NCI-H2196 treated with DMSO at 0.1 percent for 48 hours (cell line): Measurements from ENCODE around the gene CDHR2.
"Not testable (repeated sequence)": the region's sequence is repeated elsewhere in the genome, so short reads cannot be mapped to it uniquely, and the experiment has no call there.

Source experiments
- DNase-seq: peaks from one replicate; lab custom pipeline; 2025; ENCODE audit not compliant: unreplicated experiment; lab: John Stamatoyannopoulos, UW

CDHR2 gene

DNA sequence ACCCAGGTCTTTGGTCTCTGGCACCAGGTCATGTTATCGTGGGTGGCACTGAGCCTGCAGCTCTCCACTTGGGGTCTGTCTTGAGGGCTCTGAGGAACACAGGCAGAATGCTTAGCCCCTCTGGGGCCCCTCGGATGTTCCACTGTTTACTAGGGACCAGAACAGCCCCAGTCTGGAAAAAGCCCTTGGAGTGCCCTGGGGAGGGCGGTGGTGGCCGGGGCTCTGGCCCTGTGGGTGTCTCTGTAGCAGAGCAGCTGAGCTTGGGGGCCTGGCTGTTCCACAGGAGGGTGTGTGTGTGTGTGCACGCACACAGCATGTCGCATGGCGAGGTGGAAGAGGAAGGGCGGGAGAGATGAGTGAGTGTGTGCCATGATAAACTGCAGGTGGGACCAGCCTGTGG is 45.4 kb downstream of the CDHR2 start:
- DNase-seq: no peak

DNA sequence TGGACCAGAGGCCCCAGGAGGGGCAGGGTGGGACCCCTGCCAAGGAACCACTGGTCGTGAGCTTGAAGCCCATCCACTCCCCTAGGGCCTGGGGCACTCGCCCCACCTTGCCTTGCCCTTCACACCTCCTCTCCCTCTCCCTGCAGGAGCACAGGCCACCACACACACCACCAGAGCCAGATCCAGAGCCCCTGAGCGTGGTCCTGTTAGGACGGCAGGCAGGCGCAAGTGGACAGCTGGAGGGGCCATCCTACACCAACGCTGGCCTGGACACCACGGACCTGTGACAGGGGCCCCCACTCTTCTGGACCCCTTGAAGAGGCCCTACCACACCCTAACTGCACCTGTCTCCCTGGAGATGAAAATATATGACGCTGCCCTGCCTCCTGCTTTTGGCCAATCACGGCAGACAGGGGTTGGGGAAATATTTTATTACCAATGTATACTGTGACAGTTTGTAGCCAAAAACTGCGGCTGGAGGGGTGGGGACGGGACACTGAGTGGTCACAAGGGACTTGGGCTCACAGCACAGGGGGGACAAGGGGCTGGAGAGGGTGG is 46.3 kb downstream of the CDHR2 start:
- DNase-seq: no peak

DNA sequence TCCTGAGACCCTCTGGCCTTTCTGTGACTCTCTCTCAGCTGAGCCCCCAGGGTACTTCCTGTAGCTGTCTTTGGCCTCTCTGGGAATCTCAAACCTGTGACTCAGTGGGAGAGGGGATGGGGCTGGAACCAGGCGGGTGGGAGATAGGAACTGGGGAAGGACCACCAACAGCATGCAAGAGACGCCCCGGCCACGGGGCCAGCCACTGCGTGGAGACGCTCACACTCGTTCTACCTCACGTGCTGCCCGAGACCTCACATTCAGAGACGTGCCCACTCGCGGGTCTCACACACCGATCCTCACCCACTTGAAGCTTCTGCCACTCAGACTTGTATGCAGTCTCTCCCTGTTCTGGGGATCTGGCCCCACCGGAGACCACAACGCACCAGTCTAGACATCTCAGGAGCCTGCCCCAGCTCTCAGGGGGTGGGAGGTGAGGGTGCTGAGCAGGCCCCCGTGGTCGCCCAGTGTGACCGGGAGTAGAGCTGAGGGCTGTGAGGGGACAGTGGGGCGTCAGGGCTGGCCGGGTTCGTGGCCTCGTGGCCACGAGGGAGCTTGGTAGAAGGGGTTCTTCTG is 47.0 kb downstream of the CDHR2 start:
- DNase-seq: no peak

DNA sequence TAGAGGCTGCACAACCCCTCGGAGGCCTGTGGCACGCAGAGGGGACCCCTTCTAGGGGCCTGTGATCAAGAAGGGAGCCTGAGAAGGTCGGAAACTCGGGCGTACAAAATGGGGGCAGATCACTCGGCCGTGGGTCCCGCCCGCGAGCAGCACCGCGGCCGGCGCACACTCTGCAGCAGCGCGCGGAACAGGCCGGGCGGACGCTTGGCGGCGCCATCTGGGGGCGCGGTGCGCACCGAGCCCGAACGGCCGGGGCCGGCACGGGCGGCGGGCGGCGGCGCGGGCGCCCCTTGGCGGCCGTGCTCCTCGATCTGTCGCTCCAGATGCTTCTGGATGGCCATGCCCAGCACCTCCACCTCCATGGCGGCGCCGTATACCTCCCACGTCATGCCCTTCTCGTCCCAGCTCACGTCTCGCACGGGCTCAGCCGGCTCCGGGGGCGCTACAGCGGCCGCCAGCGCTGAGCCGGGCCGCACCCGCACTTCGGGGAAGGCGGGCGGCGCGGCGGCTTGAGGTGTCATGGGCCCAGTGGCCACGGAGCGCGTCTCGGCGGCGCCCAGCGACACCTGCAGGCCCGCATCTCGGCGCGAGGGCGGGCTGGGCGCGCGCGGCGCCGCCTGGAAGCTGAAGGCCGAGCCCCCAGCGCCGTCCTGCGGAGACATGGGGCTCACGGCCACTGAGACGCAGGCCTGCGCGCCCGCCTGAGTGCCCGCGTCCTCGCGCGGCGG is 47.7 kb downstream of the CDHR2 start:
- DNase-seq: no peak

DNA sequence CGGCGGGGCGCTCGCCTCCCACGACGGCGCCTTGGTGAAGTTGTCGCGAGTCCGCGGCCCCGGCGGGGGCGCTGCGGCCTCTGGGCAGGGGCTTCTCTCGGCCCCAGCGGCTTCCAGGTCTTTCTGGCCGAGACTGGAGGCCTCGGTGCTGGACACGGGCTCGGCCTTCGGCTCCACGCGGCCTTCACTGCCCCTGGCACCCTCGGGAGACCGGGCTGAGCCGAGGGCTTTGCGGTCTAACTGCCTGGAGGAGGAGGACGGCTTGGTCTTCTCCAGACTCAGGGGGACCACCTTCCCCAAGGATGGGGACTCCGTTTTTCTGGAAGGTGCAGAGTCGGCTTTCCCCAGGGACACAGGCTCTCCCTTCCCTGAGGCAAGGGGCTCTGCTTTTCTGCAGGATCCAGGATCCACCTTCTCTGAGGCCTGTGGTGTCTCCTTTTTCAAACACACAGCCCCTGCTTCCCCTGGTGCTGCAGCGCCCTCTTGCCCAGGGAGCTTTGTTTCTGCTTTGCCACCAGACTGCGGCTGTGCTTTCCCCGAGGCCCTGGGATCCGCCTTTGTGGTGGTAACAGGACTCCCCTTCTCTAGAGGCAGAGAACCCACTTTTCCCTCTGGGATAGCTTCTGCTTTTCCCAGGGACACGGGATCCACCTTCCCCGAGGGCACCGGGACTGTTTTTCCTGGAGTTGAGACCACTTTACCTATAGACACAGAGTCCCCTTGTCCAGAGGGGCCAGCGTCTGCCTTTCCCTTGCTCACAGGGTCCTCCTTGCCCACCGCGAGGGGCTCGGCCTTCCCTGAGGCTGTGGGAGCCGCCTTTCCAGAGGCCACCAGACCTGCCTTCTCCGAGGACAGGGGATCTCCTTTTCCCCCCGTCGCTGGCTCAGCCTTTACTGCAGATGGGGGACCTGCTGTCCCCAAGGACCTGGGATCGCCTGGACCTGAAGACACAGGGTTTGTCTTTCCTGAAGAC is 48.6 kb downstream of the CDHR2 start:
- no peak for DNase-seq

DNA sequence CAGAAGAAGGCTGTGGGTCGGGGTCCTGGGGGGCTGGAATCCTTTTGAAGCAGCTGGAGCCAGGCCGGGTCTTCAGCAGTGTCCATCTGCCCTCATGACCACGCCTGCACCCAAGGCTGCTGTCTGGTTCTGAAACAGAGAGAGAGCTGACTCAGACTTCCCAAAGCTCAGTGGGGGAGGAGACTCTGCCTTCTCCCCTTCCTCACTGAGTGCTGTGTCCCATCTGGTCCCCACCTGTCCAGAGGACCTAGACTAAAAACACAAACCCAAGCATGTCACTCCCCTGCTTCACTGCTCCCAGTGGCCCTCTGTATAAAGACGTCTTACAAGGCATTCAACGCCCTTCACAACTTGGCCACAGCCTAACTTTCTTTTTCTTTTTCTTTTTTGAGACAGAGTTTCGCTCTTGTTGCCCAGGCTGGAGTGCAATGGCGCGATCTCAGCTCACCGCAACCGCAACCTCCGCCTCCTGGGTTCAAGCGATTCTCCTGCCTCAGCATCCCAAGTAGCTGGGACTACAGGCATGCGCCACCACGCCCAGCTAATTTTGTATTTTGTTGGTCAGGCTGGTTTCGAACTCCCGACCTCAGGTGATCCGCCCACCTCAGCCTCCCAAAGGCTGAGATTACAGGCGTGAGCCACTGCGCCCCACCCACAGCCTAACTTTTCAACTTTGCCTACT is 50.7 kb downstream of the CDHR2 start:
- not testable (repeated sequence) for DNase-seq

DNA sequence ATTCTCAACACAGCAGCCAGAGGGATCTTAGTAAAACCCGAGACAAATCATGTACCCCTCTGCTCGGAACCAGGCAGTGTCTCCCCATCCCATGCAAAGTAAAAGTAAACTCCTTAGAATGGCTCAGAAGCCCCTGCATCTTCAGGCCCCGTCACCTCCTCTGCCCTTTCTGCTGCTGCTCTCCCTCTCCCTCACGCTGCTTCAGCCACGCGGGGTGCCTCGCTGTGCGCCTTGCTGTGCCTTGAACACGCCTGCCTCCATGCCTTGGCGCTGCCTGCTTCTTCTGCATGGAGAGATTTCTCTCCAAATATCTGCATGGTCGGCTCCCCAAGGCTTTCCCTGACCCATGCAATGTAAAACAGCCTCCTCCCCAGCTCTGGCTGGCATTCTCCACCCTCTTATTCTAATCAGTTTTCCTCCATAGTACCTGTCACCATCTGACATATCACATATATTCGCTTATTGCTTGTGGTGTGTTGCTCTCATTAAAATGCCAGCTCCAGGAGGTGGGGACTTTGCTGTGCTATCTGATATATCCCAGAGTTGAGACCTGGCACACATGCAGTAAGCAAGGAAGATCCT is 52.9 kb downstream of the CDHR2 start:
- no peak for DNase-seq

DNA sequence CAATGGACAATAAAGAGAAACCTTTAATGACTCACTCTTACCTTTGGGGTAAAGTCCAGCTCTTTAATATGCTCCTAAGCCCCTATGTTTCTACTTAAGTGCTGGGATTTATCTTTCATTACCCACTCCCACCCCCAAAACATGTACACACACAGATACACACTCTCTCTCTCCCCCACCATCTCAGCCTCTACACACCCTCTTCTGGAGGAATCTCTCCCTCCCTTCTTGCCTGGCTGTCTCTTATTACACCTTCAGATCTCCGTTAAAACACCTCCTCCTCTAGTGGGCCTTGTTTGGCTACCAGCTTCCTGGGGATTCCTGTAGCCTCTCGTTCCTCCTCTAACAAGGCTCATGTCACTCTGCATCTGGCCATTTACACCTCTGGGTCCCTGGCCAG is 53.9 kb downstream of the CDHR2 start:
- no peak for DNase-seq

DNA sequence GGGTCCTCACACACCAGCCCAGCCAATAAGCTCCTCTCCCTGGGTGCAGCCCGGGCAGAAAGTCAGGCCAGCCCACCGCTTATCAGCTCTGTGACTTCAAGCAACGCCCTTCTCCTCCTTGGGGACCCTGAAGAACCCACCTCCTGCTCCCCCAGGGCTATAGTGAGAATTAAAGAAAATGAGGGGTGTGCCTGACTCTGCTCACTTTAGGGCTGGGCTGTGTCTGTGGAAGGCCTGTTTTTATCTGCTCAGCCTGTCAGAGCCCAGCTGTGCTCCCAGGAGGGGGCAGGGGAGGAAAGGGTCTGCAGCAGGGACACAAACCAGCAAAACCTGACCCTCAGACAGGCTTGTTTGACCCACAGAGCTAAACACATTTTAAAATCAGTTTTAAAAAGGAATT is 56.9 kb downstream of the CDHR2 start:
- no peak for DNase-seq

DNA sequence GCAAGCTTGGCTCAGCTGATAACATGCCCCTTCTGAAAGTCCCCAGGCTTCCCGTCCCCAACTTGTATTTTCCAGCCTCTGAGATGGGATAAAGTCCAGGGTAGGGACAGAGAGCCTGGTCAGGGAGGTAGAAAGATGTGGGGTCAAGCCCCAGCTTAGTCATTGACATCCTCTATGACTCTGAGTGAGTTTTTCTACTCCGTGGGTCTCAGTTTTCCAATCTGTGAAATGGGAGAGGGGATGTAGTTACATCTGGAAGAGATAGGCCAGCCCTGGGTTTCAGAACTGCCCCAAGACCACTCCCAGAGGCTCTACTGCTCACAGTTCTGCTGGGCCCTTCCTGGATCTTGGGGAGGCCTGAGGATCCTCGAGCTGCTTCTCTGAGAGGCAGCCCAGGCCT is 57.7 kb downstream of the CDHR2 start:
- no peak for DNase-seq

DNA sequence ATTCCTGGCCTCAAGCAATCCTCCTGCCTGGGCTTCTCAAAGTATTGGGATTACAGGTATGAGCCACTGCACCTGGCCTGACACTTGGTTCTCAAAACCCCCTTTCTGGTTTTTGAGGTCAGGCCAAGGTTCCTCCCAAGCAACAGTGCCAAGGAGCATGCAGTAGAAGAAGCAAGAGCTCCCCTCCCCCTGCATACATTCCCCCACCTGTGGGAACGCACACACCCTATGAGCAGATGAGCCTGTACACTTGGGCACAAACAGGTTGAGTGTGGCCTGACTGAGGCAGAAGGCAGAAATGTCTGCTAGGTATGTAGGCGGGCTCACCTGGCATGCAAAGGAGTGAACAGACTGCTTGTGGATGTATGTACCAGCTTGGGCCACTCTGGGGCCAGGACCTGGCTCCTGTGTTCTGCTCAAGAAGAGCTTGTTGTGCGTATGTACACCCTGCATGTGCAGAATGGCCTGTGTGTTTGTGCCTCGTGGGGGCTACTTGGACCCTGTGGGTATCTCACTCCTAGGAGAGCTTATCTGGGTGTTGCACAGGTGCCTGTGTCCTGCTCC is 59.1 kb downstream of the CDHR2 start:
- DNase-seq: no peak

DNA sequence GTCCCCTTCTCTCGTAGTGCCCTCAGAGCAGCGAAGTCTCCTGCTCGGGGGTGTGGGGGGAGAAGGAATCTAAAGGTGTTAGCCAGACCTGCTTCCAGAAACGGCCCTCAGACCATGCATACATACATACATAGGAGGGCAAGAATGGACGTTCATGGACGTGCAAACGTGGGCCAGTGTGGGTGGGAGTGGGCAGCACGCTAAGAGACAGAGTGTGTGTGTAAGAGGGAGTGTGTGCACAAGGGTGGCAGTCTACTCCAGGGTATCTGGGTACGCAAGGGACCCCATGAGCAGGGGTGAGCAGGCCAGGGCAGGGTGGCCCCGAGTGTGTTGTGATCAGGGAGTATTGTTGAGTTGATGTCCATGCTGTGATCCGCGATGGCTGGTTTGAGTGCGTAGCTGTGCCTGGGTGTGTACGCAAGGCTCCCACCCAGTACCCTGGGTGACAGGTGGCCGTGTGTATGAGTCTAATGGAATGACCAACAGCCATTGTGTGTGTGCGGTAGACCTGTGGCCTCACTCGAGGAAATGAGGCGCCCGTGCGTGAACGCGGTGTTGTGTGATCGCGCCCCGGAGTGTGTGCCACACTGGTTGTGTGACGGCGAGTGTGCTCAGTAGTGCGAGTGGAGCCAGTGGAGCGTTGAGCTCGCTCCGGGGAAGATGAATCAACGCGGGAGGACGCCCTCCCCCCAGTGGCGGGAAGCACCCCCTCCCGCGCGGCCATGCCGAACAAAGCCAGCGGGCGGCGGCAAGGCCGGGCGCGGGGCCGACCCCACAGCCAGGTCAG is 60.0 kb downstream of the CDHR2 start:
- no peak for DNase-seq

DNA sequence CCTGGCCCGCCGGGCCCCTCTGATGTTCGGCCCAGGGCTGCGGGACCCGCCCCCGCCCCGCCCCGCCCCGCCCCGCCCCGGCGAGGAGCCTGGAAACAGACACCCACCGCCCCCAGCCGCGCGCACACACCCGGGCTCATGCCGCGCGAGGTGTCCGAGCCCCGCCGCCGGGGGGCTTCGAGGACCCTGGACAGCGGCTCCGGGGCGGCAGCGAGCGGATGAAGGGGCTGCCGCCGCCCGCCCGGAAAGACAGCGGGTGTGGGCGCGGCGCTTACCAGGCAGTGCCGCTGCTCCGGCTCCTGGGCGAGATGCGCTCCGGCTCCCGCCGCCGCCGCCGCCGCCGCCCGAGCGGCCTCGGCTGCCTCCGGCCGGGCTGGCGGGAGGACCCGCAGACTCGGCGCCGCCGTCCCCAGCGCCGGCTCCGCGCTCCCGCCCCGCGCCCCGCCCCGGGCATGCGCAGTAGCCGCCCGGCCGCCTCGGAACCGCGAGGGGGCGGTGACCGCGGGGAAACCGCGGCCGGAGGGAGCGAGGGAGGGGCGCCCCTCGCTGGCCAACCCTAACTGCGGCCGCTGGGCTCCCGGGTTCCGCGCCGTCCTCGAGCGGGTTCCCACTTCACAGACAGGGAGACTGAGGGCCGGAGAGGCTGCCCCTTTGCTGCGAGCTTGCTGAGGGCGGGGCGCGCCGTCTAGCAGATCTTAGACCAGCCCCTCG is 60.7 kb downstream of the CDHR2 start, which contains the start of gene GPRIN1:
TSS of gene GPRIN1 (minus strand) at position 433 of the 711 bp plus-strand sequence. CDS start 10,322 bp downstream, outside the sequence.
- DNase-seq: peak; percentile 63

DNA sequence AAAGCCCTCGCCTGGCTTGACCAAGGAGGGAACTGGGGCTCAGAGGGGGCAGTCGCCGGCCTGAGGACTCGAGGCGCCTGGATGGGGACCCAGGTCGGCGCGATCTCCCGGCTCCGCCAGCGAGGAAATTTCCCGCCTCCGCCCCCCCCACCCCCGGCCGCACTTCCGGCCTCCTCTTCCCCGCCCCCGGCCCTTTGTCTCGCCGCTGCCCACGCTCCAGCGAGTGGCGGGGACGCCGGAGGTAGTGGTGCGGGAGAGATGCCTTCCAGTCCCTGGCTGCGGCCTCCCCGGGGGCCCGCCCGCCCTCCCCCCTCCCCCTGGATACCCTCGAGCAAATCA is 61.3 kb downstream of the CDHR2 start:
- no peak for DNase-seq

DNA sequence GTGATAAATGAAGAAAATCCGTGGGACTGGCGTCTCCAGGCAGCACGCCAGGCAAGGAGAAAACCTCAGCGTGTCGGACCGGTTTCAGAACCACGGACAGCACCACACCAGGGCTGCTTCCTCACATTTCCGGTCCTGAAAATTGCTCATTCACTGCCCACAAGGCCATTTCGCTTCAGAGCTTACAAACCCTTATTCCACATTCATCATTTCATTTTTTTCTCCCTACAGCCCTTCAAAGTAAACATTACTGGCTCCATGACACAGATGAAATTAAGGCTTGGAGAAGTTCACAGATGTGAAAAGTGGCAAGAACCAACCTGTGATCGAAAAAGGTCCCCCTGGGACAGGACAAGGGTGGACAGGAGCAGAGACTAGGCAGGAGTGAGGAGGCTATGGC is 62.3 kb downstream of the CDHR2 start:
- no peak for DNase-seq

DNA sequence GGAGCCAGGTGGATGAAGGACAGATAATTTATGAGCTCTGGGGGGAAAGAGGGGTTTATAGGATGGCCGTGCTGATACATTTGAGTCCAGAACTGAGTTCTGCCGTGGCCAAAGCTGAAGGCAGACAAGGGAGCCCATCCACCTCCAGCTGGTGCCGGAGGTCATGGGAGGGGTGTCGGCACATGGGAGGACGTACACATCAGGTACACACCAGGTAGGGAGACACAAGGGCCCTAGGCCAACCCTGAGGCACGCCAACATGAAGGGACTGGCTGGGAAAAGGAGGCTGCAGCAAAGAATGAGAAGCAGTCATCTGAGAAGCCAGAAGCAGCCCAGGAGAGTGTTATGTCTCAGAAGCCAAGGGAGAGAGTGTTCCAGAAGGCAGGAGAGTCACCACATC is 62.9 kb downstream of the CDHR2 start:
- no peak for DNase-seq

DNA sequence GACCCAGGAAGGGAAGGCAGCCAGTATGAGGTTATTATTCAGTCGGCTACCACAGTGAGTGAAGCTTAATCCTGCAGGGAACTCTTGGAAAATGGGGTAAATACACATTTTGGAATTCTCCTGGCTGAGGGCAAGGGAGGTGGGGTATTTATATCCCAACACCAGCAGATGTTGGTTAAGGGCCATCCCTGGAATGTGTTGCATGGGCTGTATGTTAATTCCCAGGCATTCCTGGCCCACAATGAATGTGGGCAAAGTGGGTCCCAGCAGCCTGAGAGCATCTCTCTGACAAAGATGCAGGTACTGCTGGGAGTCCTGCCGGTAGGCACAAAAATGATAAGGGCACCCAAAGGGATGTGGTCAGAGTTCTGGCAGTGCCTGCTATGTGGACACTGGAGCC is 63.7 kb downstream of the CDHR2 start:
- DNase-seq: no peak

DNA sequence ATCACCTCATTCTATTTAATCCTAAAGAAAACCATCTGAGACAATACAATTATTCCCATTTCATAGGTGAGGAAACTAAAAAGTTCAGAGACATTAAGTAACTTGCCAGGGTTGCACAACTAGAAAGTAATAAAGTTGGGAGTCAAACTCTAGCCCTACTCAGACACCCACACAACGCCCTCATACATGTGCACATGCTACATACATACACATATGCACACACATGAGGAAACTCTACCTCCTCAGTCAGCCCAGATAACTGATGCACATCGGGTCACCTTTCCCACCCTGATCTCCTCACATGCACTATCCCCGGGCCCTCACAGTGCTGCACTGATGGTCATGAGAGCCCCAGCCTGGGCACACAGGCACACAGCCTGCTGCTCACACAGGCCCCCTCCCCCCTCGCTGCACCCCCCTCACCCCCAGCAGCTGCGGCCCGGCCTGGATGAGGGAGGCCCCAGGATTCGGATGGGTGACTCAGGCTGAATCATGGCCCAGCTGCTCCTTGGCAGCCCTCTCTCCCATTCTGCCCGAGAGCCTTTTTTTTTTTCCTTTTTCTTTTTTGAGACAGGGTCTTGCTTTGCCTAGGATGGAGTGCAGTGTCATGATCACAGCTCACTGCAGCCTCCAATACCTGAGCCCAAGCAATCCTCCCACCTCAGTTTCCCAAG is 65.8 kb downstream of the CDHR2 start:
- no peak for DNase-seq
